IMR-90 (cell line): ENCODE data around the gene SLIT3.

ENCODE experiments used
- BHLHE40 ChIP-seq: fragments of 150-350 bp; IDR thresholded peaks from 2 replicates; pipeline ENCODE4 v1.6.1; 2016; ENCODE audit warnings: mild to moderate bottlenecking, low read depth, low read length
- CHD1 ChIP-seq: IDR thresholded peaks from 2 replicates; pipeline ENCODE4 v1.6.1; 2012; ENCODE audit warnings: low read depth, low read length, improper control_type of control experiment
- CTCF ChIP-seq: conservative IDR thresholded peaks from 2 replicates; pipeline ENCODE4 v1.5.1; 2012; ENCODE audit warnings: mild to moderate bottlenecking, low read depth, low read length, improper control_type of control experiment
- MAZ ChIP-seq: IDR thresholded peaks from 2 replicates; pipeline ENCODE4 v1.6.1; 2012; ENCODE audit warnings: low read depth, mild to moderate bottlenecking, low read length, improper control_type of control experiment, moderate library complexity, borderline replicate concordance
- MXI1 ChIP-seq: IDR thresholded peaks from 2 replicates; pipeline ENCODE4 v1.6.1; 2012; ENCODE audit warnings: low read depth, mild to moderate bottlenecking, low read length, moderate library complexity, borderline replicate concordance
- POLR2A ChIP-seq: IDR thresholded peaks from 2 replicates; pipeline ENCODE4 v1.6.1; 2012; ENCODE audit warnings: mild to moderate bottlenecking, low read depth, low read length
- RCOR1 ChIP-seq: IDR thresholded peaks from 2 replicates; pipeline ENCODE4 v1.6.1; 2012; ENCODE audit warnings: mild to moderate bottlenecking, low read length, improper control_type of control experiment; ENCODE audit not compliant: insufficient replicate concordance
- RFX5 ChIP-seq: IDR thresholded peaks from 2 replicates; pipeline ENCODE4 v1.8.0; 2012; ENCODE audit warnings: low read depth, mild to moderate bottlenecking, low read length, moderate library complexity
- SMC3 ChIP-seq: fragments of 150-350 bp; IDR thresholded peaks from 2 replicates; pipeline ENCODE4 v1.6.1; 2016; ENCODE audit warnings: low read depth, mild to moderate bottlenecking, antibody characterized with exemption, low read length, moderate library complexity

GRCh38 chr5:169018925-169019324 lies 282.0 kb downstream of the SLIT3 start:
- TF ChIP-seq BHLHE40: no peak
- TF ChIP-seq CTCF: no peak
- TF ChIP-seq POLR2A: no peak
- no peak for TF ChIP-seq MAZ
- no peak for TF ChIP-seq RFX5
- no peak for TF ChIP-seq SMC3
- no peak for TF ChIP-seq MXI1
- no peak for TF ChIP-seq RCOR1
- TF ChIP-seq CHD1: no peak
